Eye (tissue), 1 donor: ENCODE results near the gene LMX1B.

ENCODE experiments used
- DNase-seq: peaks from one replicate; pipeline ENCODE4 v3.0.0-alpha.2; 2015

LMX1B gene

GRCh38 chr9:126618585-126619360, 5.0 kb downstream of the LMX1B start:
- DNase-seq: peak; percentile 61

- peak; percentile 35 for DNase-seq
These were observed 5.8 kb downstream of the LMX1B start for GRCh38 chr9:126619361-126620135.

- peak; percentile 1 for DNase-seq
These were observed 6.8 kb downstream of the LMX1B start for GRCh38 chr9:126620478-126620877.

GRCh38 chr9:126621061-126621918, 7.6 kb downstream of the LMX1B start:
- DNase-seq: peak; percentile 35

GRCh38 chr9:126621919-126622735, 8.4 kb downstream of the LMX1B start:
- DNase-seq: no peak

GRCh38 chr9:126623314-126623666, 9.6 kb downstream of the LMX1B start:
- no peak for DNase-seq

GRCh38 chr9:126623667-126624478, 10.1 kb downstream of the LMX1B start:
- peak; percentile 67 for DNase-seq

GRCh38 chr9:126624479-126624826, 10.7 kb downstream of the LMX1B start:
- DNase-seq: peak; percentile 70

GRCh38 chr9:126624912-126625311, 11.2 kb downstream of the LMX1B start:
- no peak for DNase-seq

GRCh38 chr9:126625329-126626126, 11.8 kb downstream of the LMX1B start:
- peak; percentile 77 for DNase-seq

- DNase-seq: peak; percentile 62
These were observed 12.6 kb downstream of the LMX1B start for GRCh38 chr9:126626127-126626925.

- no peak for DNase-seq
These were observed 13.2 kb downstream of the LMX1B start for GRCh38 chr9:126626926-126627233.

GRCh38 chr9:126628146-126628545, 14.4 kb downstream of the LMX1B start:
- no peak for DNase-seq

GRCh38 chr9:126628969-126629674, 15.4 kb downstream of the LMX1B start:
- DNase-seq: peak; percentile 32

- DNase-seq: no peak
These were observed 16.9 kb downstream of the LMX1B start for GRCh38 chr9:126630458-126631237.

GRCh38 chr9:126631254-126631653, 17.5 kb downstream of the LMX1B start:
- DNase-seq: no peak

GRCh38 chr9:126633881-126634558, 20.3 kb downstream of the LMX1B start:
- DNase-seq: no peak

GRCh38 chr9:126635061-126635460, 21.3 kb downstream of the LMX1B start:
- DNase-seq: no peak
